ENCODE results near the gene PABPN1L.

Gene PABPN1L

DNA sequence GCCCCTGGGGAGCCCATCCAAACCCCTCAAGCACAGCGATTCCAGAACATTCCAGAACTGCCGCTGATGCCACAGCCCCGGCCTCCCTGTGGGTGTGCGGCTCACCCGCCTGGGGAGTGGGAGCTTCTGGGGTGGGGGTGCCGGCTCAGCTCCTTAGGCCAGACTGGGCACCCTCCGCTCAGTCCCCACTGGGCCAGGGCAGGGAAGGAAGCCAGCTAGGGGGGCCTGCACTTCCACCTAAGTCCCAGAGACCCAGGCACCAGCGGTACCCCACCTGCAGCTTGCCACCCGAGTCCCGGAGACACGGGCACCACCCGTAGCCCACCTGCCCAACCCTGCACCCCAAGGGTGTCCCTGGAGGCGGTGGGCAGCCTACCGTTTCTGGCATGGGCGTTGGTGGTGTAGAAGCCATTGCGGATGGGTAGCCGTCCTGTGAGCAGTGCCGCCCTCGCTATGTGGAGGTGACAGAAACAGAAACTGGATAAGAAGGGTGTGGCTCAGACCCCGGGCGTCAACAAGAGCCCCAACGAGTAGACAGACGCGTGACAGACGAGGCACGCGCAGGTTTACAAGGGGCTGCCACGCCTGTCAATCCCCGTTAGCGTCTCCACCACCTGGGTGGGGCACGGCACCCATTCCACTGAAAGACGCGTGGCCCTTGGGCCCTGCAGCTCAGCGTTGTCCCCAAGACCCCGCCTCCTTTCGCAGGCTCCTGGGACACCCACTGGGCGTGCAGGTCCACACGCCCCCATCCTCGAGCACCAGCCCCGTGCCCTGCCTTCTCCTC lies 24.7 kb downstream of the PABPN1L start:
- Histone ChIP-seq H3K36me3 (ENCODE audit: low read length) (no peaks in the 10 kb centered on the region), H3K9me3 (ENCODE audit: insufficient read depth, low read length) (no peaks in the 10 kb centered on the region), H3K79me2 (ENCODE audit: insufficient read depth, low read length) (no peaks in the 10 kb centered on the region), H3K4me2 (ENCODE audit: low read depth, low read length, poor library complexity, severe bottlenecking) (no peak overlapping the region), H3K27ac (ENCODE audit: low read depth, low read length) (no peak overlapping the region), H3K9ac (ENCODE audit: low read length) (no peak overlapping the region), H3K27me3 (ENCODE audit: low read length) (no peaks in the 10 kb centered on the region), H2AFZ (ENCODE audit: low read depth, low read length, severe bottlenecking) (no peak overlapping the region), H3F3A (ENCODE audit: insufficient read depth) (no peaks in the 10 kb centered on the region), H3K9me2 (replicated peaks; ENCODE audit: insufficient read depth, low read length) (no peaks in the 10 kb centered on the region), H3K4me3 (ENCODE audit: insufficient read depth, low read length, poor library complexity, severe bottlenecking) (no peak overlapping the region), H4K20me1 (ENCODE audit: low read depth, low read length) (no peaks in the 10 kb centered on the region)
- TF ChIP-seq CTCF (IDR thresholded peaks at IDR 0.05; ENCODE audit: insufficient read depth, low read length, poor library complexity, severe bottlenecking) (no peak), EZH2phosphoT487 (conservative IDR thresholded peaks at IDR 0.05; ENCODE audit: low read length) (no peak)

- Histone ChIP-seq H3K9ac (ENCODE audit: low read length) (no peak overlapping the region), H3K79me2 (ENCODE audit: insufficient read depth, low read length) (no peaks in the 10 kb centered on the region), H3F3A (ENCODE audit: insufficient read depth) (no peaks in the 10 kb centered on the region), H2AFZ (ENCODE audit: low read depth, low read length, severe bottlenecking) (no peak overlapping the region), H3K4me3 (ENCODE audit: insufficient read depth, low read length, poor library complexity, severe bottlenecking) (no peak overlapping the region), H3K27me3 (ENCODE audit: low read length) (no peaks in the 10 kb centered on the region), H3K36me3 (ENCODE audit: low read length) (no peaks in the 10 kb centered on the region), H3K9me2 (replicated peaks; ENCODE audit: insufficient read depth, low read length) (no peaks in the 10 kb centered on the region), H3K4me2 (ENCODE audit: low read depth, low read length, poor library complexity, severe bottlenecking) (no peak overlapping the region), H3K9me3 (ENCODE audit: insufficient read depth, low read length) (no peaks in the 10 kb centered on the region), H4K20me1 (ENCODE audit: low read depth, low read length) (no peaks in the 10 kb centered on the region), H3K27ac (ENCODE audit: low read depth, low read length) (no peak overlapping the region)
- no peak for TF ChIP-seq EZH2phosphoT487 (conservative IDR thresholded peaks at IDR 0.05; ENCODE audit: low read length)
- TF ChIP-seq CTCF (IDR thresholded peaks at IDR 0.05; ENCODE audit: insufficient read depth, low read length, poor library complexity, severe bottlenecking): no peak
Observed at GRCh38 chr16:88840600-88841215, 25.8 kb downstream of the PABPN1L start.

GRCh38 chr16:88839745-88840599 lies 26.5 kb downstream of the PABPN1L start:
- no peaks in the 10 kb centered on the region for H3K79me2 ChIP-seq (ENCODE audit: insufficient read depth, low read length)
- no peak overlapping the region for H3K4me3 ChIP-seq (ENCODE audit: insufficient read depth, low read length, poor library complexity, severe bottlenecking)
- no peaks in the 10 kb centered on the region for H3K9me3 ChIP-seq (ENCODE audit: insufficient read depth, low read length)
- H2AFZ ChIP-seq (ENCODE audit: low read depth, low read length, severe bottlenecking): no peak overlapping the region
- TF ChIP-seq EZH2phosphoT487 (conservative IDR thresholded peaks at IDR 0.05; ENCODE audit: low read length) (no peak), CTCF (IDR thresholded peaks at IDR 0.05; ENCODE audit: insufficient read depth, low read length, poor library complexity, severe bottlenecking) (no peak)
- H3K9me2 ChIP-seq (replicated peaks; ENCODE audit: insufficient read depth, low read length): no peaks in the 10 kb centered on the region
- H3F3A ChIP-seq (ENCODE audit: insufficient read depth): no peaks in the 10 kb centered on the region
- H3K9ac ChIP-seq (ENCODE audit: low read length): no peak overlapping the region
- H4K20me1 ChIP-seq (ENCODE audit: low read depth, low read length): no peaks in the 10 kb centered on the region
- no peaks in the 10 kb centered on the region for H3K36me3 ChIP-seq (ENCODE audit: low read length)
- no peak overlapping the region for H3K4me2 ChIP-seq (ENCODE audit: low read depth, low read length, poor library complexity, severe bottlenecking)
- no peaks in the 10 kb centered on the region for H3K27me3 ChIP-seq (ENCODE audit: low read length)
- no peak overlapping the region for H3K27ac ChIP-seq (ENCODE audit: low read depth, low read length)
